Esophagus squamous epithelium (tissue), 5 donors: ENCODE results near the gene CPED1. TPM values are rescaled to one million over a fixed set of nuclear protein-coding genes. Genes with fewer than 3 reads are reported as not detected.
"Not testable (repeated sequence)": the region's sequence is repeated elsewhere in the genome, so short reads cannot be mapped to it uniquely, and the experiment has no call there.

Source experiments
- DNase-seq: peaks from one replicate; lab custom pipeline; 2025; lab: John Stamatoyannopoulos, UW
- H3K27ac ChIP-seq, 4 donors: fragments of 200-600 bp; sonication (generic); one replicate each; pipeline ENCODE4 v1.5.1; 2016 to 2019; ENCODE audit warnings: mild to moderate bottlenecking in 1 of 4
- H3K27me3 ChIP-seq, 4 donors: fragments of 200-600 bp; sonication (generic); 1 replicate in 3 of 4; 2 replicates in 1 of 4; pipeline versions ENCODE4 v1.5.1 to v1.6.0; 2017 to 2021; ENCODE audit warnings: antibody characterized with exemption in 1 of 4
- H3K36me3 ChIP-seq, 3 donors: fragments of 200-600 bp; sonication (generic); one replicate each; pipeline ENCODE4 v1.5.1; 2016 to 2019
- H3K4me1 ChIP-seq, 3 donors: fragments of 200-600 bp; sonication (generic); one replicate each; pipeline ENCODE4 v1.5.1; 2017 to 2019
- H3K4me3 ChIP-seq, 4 donors: fragments of 200-600 bp; sonication (generic); 1 replicate in 3 of 4; 2 replicates in 1 of 4; pipeline ENCODE4 v1.5.1; 2016 to 2019; ENCODE audit warnings: mild to moderate bottlenecking in 2 of 4, moderate library complexity in 1 of 4
- H3K9me3 ChIP-seq, 3 donors: fragments of 200-600 bp; sonication (generic); one replicate each; pipeline ENCODE4 v1.5.1; 2016 to 2019
- POLR2A ChIP-seq, 4 donors: fragments of 450-650 bp; IDR thresholded peaks; one replicate each; pipeline ENCODE4 v1.6.1; 2017; ENCODE audit warnings: antibody characterized with exemption in 4 of 4, mild to moderate bottlenecking in 4 of 4, moderate library complexity in 3 of 4
- WGBS, 2 donors: methylation state at CpG; one replicate each; pipeline ENCODE4 v1.1.5; 2018; 5-methylcytosine and 5-hydroxymethylcytosine counted together
- intact Hi-C: fragments of 100-400 bp; cut with DNase I; formaldehyde crosslinking; loops from one replicate; pipeline ENCODE4 v1.15.0; 2022
- total RNA-seq, 4 donors: library from RNA; depleted of rRNA; stranded (reverse); fragments of >200 nt; gene quantifications; one replicate each; pipeline ENCODE4 v1.1.0, GENCODE V29; 2016
- TF ChIP-seq, protein P1 (sequence below), 6 experiments: fragments of 450-650 bp in 4 of 6; fragments of 200-600 bp in 2 of 6; sonication (generic) in 2 of 6; IDR thresholded peaks; one replicate each; pipeline ENCODE4 v1.5.1; 2016 to 2019; ENCODE audit warnings: antibody characterized with exemption in 6 of 6, mild to moderate bottlenecking in 4 of 6, moderate library complexity in 4 of 6
- donor health status: DM: yes; HTN: yes; CAD: no.

Gene CPED1
- total RNA-seq, 4 donors from 2014 or later: 0.61 to 6.3 (median 2.3) TPM

GRCh38 chr7:121219026-121219425, 230.5 kb downstream of the CPED1 start:
- no peak overlapping the region for H3K27ac ChIP-seq
- TF ChIP-seq, protein P1, sequence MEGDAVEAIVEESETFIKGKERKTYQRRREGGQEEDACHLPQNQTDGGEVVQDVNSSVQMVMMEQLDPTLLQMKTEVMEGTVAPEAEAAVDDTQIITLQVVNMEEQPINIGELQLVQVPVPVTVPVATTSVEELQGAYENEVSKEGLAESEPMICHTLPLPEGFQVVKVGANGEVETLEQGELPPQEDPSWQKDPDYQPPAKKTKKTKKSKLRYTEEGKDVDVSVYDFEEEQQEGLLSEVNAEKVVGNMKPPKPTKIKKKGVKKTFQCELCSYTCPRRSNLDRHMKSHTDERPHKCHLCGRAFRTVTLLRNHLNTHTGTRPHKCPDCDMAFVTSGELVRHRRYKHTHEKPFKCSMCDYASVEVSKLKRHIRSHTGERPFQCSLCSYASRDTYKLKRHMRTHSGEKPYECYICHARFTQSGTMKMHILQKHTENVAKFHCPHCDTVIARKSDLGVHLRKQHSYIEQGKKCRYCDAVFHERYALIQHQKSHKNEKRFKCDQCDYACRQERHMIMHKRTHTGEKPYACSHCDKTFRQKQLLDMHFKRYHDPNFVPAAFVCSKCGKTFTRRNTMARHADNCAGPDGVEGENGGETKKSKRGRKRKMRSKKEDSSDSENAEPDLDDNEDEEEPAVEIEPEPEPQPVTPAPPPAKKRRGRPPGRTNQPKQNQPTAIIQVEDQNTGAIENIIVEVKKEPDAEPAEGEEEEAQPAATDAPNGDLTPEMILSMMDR (IDR thresholded peaks at IDR 0.05): no peak
- TF ChIP-seq POLR2A (IDR thresholded peaks at IDR 0.05): no peak
- no peak for DNase-seq
- 55 to 64% methylated on average over 2 of the region's 2 CpGs for WGBS, 2 donors
- H3K4me1 ChIP-seq: no peaks in the 10 kb centered on the region
- H3K36me3 ChIP-seq: no peaks in the 10 kb centered on the region
- intact Hi-C loops: no loop called here
- H3K4me3 ChIP-seq: no peak overlapping the region
- no peaks in the 10 kb centered on the region for H3K27me3 ChIP-seq
- H3K9me3 ChIP-seq: no peaks in the 10 kb centered on the region

- H3K27me3 ChIP-seq, H3K4me1 ChIP-seq, DNase-seq, H3K36me3 ChIP-seq, intact Hi-C loops, H3K4me3 ChIP-seq, H3K9me3 ChIP-seq, H3K27ac ChIP-seq: not testable (repeated sequence)
- 84 to 87% methylated on average over 2 of the region's 2 CpGs for WGBS, 2 donors
Observed at GRCh38 chr7:121221108-121221507, 232.6 kb downstream of the CPED1 start.

DNA sequence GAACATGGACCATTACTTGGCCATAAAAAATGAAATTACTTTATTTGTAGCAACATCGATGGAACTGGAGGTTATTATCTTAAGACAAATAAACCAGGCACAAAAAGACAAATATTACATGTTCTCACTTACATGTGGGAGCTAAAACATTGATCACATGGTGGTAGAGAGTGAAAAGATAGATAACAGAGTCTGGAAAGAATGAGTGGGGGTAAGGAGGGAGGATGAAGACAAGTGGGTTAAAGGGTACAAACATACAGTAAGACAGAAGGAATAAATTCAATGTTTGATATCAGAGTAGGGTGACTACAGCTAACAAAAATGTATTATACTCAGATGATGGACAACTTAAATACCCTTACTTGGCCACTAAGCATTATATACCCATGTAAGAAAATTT, 240.3 kb downstream of the CPED1 start:
- no peaks in the 10 kb centered on the region for H3K9me3 ChIP-seq
- no peaks in the 10 kb centered on the region for H3K27me3 ChIP-seq
- no peak for DNase-seq
- H3K4me1 ChIP-seq: no peaks in the 10 kb centered on the region
- 70 to 81% methylated on average over 1 of the region's 1 CpG for WGBS, 2 donors
- TF ChIP-seq, protein P1 (IDR thresholded peaks at IDR 0.05): no peak
- no peak for TF ChIP-seq POLR2A (IDR thresholded peaks at IDR 0.05)
- H3K4me3 ChIP-seq: no peak overlapping the region
- no peak overlapping the region for H3K27ac ChIP-seq
- H3K36me3 ChIP-seq: no peaks in the 10 kb centered on the region
- intact Hi-C loops: no loop called here

- no peak for DNase-seq
- TF ChIP-seq POLR2A (IDR thresholded peaks at IDR 0.05): no peak
- TF ChIP-seq, protein P1 (IDR thresholded peaks at IDR 0.05): no peak
- H3K4me3 ChIP-seq: no peak overlapping the region
- no peaks in the 10 kb centered on the region for H3K9me3 ChIP-seq
- intact Hi-C loops: no loop called here
- no peaks in the 10 kb centered on the region for H3K36me3 ChIP-seq
- H3K4me1 ChIP-seq: no peaks in the 10 kb centered on the region
- no peaks in the 10 kb centered on the region for H3K27me3 ChIP-seq
- no peak overlapping the region for H3K27ac ChIP-seq
Observed at GRCh38 chr7:121235201-121235600, 246.7 kb downstream of the CPED1 start.

- TF ChIP-seq, protein P1 (IDR thresholded peaks at IDR 0.05): no peak
- TF ChIP-seq POLR2A (IDR thresholded peaks at IDR 0.05): no peak
- intact Hi-C loops: no loop called here
- Histone ChIP-seq H3K9me3 (no peaks in the 10 kb centered on the region), H3K27me3 (no peaks in the 10 kb centered on the region), H3K27ac (no peak overlapping the region), H3K4me3 (no peak overlapping the region), H3K36me3 (no peaks in the 10 kb centered on the region), H3K4me1 (no peaks in the 10 kb centered on the region)
- no peak for DNase-seq
- WGBS, 2 donors: 68 to 71% methylated on average over 3 of the region's 3 CpGs
Observed at GRCh38 chr7:121237601-121238000, 249.1 kb downstream of the CPED1 start.
